Measurements from ENCODE around the gene PRC1. TPM values are rescaled to one million over a fixed set of nuclear protein-coding genes. Genes with fewer than 3 reads are reported as not detected.

Gene PRC1
- total and polyA plus RNA-seq, 2 of the 13 experiments (the other 11 are each of a cell fraction or from before 2014, with no cell fraction given) = 137 to 162 TPM

DNA sequence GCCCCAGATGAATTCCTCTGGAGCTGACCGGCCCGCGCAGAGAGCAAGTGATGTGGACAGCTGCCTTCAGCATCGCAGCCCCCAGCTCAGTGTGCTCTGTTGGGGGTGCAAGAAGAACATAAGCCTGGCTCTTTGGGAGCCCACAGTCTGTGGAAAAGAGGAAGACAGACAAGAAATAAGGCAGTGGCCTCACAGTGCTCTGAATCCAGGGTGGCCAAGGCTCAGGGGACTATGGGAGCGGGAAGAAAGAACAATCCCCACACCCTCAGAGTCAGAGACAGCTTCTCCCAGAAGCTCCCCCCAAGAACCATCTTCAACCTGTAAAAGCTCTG lies 61.7 kb downstream of the PRC1 start (continued):
- TF ChIP-seq, protein P1, sequence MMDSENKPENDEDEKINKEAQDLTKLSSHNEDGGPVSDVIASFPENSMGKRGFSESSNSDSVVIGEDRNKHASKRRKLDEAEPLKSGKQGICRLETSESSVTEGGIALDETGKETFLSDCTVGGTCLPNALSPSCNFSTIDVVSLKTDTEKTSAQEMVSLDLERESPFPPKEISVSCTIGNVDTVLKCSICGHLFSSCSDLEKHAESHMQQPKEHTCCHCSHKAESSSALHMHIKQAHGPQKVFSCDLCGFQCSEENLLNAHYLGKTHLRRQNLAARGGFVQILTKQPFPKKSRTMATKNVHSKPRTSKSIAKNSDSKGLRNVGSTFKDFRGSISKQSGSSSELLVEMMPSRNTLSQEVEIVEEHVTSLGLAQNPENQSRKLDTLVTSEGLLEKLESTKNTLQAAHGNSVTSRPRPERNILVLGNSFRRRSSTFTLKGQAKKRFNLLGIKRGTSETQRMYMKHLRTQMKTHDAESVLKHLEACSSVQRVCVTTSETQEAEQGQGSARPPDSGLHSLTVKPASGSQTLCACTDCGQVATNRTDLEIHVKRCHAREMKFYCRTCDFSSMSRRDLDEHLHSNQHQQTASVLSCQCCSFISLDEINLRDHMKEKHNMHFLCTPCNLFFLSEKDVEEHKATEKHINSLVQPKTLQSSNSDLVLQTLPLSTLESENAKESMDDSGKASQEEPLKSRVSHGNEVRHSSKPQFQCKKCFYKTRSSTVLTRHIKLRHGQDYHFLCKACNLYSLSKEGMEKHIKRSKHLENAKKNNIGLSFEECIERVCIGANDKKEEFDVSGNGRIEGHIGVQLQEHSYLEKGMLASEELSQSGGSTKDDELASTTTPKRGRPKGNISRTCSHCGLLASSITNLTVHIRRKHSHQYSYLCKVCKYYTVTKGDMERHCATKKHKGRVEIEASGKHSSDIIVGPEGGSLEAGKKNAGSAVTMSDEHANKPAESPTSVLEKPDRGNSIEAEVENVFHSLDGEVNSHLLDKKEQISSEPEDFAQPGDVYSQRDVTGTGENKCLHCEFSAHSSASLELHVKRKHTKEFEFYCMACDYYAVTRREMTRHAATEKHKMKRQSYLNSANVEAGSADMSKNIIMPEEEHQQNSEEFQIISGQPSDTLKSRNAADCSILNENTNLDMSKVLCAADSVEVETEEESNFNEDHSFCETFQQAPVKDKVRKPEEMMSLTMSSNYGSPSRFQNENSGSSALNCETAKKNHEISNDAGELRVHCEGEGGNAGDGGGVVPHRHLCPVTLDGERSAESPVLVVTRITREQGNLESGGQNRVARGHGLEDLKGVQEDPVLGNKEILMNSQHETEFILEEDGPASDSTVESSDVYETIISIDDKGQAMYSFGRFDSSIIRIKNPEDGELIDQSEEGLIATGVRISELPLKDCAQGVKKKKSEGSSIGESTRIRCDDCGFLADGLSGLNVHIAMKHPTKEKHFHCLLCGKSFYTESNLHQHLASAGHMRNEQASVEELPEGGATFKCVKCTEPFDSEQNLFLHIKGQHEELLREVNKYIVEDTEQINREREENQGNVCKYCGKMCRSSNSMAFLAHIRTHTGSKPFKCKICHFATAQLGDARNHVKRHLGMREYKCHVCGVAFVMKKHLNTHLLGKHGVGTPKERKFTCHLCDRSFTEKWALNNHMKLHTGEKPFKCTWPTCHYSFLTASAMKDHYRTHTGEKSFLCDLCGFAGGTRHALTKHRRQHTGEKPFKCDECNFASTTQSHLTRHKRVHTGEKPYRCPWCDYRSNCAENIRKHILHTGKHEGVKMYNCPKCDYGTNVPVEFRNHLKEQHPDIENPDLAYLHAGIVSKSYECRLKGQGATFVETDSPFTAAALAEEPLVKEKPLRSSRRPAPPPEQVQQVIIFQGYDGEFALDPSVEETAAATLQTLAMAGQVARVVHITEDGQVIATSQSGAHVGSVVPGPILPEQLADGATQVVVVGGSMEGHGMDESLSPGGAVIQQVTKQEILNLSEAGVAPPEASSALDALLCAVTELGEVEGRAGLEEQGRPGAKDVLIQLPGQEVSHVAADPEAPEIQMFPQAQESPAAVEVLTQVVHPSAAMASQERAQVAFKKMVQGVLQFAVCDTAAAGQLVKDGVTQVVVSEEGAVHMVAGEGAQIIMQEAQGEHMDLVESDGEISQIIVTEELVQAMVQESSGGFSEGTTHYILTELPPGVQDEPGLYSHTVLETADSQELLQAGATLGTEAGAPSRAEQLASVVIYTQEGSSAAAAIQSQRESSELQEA (CRISPR knock-in tag; IDR thresholded peaks at IDR 0.05; ENCODE audit: not compliant biosample characterization) = no peak
- TF ChIP-seq ZNF20 (CRISPR knock-in tag; IDR thresholded peaks at IDR 0.05) = 0 out of 2 replicates have a peak, but pooled peaks have one; percentile 13
- 0 out of 2 replicates have a peak, but pooled peaks have one; percentile 1 for TF ChIP-seq BCL6 (CRISPR knock-in tag; IDR thresholded peaks at IDR 0.05)
- TF ChIP-seq ZNF589 (CRISPR knock-in tag; conservative IDR thresholded peaks at IDR 0.05) = no peak
- TF ChIP-seq ZNF207 (IDR thresholded peaks at IDR 0.05; ENCODE audit: borderline replicate concordance) = no peak
- TF ChIP-seq MIER2 (CRISPR knock-in tag; IDR thresholded peaks at IDR 0.05) = peak; percentile 13; the same call in 1 of the 2 replicates
- TF ChIP-seq MZF1 (CRISPR knock-in tag; IDR thresholded peaks at IDR 0.05; ENCODE audit: borderline replicate concordance) = no peak
- no peak for TF ChIP-seq AGO1 (IDR thresholded peaks at IDR 0.05; ENCODE audit: low read depth, low read length, poor library complexity, severe bottlenecking)
- TF ChIP-seq, protein P2, sequence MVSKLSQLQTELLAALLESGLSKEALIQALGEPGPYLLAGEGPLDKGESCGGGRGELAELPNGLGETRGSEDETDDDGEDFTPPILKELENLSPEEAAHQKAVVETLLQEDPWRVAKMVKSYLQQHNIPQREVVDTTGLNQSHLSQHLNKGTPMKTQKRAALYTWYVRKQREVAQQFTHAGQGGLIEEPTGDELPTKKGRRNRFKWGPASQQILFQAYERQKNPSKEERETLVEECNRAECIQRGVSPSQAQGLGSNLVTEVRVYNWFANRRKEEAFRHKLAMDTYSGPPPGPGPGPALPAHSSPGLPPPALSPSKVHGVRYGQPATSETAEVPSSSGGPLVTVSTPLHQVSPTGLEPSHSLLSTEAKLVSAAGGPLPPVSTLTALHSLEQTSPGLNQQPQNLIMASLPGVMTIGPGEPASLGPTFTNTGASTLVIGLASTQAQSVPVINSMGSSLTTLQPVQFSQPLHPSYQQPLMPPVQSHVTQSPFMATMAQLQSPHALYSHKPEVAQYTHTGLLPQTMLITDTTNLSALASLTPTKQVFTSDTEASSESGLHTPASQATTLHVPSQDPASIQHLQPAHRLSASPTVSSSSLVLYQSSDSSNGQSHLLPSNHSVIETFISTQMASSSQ (IDR thresholded peaks at IDR 0.05; ENCODE audit: low read depth) = no peak
- TF ChIP-seq, protein P2 (CRISPR knock-in tag; IDR thresholded peaks at IDR 0.05; ENCODE audit: borderline replicate concordance) = 0 out of 2 replicates have a peak, but pooled peaks have one; percentile 20
- no peak for TF ChIP-seq ZNF343 (CRISPR knock-in tag; IDR thresholded peaks at IDR 0.05)
- no peak for TF ChIP-seq BHLHE40 (IDR thresholded peaks at IDR 0.05; ENCODE audit: low read length)
- no peak for TF ChIP-seq ZNF839 (CRISPR knock-in tag; IDR thresholded peaks at IDR 0.05; ENCODE audit: borderline replicate concordance)
- no peak for TF ChIP-seq MAFG (CRISPR knock-in tag; IDR thresholded peaks at IDR 0.05)
- TF ChIP-seq, protein P3, sequence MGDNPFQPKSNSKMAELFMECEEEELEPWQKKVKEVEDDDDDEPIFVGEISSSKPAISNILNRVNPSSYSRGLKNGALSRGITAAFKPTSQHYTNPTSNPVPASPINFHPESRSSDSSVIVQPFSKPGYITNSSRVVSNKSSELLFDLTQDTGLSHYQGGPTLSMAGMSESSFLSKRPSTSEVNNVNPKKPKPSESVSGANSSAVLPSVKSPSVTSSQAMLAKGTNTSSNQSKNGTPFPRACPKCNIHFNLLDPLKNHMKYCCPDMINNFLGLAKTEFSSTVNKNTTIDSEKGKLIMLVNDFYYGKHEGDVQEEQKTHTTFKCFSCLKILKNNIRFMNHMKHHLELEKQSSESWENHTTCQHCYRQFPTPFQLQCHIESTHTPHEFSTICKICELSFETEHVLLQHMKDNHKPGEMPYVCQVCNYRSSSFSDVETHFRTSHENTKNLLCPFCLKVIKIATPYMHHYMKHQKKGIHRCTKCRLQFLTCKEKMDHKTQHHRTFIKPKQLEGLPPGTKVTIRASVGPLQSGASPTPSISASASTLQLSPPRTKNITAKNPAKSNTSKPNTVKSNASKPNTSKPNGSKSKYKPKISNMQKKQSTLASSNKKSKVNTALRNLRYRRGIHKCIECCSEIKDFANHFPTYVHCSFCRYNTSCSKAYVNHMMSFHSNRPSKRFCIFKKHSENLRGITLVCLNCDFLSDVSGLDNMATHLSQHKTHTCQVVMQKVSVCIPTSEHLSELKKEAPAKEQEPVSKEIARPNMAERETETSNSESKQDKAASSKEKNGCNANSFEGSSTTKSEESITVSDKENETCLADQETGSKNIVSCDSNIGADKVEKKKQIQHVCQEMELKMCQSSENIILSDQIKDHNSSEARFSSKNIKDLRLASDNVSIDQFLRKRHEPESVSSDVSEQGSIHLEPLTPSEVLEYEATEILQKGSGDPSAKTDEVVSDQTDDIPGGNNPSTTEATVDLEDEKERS (CRISPR knock-in tag; IDR thresholded peaks at IDR 0.05) = no peak
- no peak for TF ChIP-seq CEBPG (CRISPR knock-in tag; IDR thresholded peaks at IDR 0.05)

Data from HepG2 (cell line).